Putamen (tissue), 1 donor: ENCODE data around the gene USP10.

Source experiments
- DNase-seq: peaks from one replicate; pipeline ENCODE4 v3.0.0-alpha.2; 2016; ENCODE audit warnings: low spot score

The USP10 gene, protein sequence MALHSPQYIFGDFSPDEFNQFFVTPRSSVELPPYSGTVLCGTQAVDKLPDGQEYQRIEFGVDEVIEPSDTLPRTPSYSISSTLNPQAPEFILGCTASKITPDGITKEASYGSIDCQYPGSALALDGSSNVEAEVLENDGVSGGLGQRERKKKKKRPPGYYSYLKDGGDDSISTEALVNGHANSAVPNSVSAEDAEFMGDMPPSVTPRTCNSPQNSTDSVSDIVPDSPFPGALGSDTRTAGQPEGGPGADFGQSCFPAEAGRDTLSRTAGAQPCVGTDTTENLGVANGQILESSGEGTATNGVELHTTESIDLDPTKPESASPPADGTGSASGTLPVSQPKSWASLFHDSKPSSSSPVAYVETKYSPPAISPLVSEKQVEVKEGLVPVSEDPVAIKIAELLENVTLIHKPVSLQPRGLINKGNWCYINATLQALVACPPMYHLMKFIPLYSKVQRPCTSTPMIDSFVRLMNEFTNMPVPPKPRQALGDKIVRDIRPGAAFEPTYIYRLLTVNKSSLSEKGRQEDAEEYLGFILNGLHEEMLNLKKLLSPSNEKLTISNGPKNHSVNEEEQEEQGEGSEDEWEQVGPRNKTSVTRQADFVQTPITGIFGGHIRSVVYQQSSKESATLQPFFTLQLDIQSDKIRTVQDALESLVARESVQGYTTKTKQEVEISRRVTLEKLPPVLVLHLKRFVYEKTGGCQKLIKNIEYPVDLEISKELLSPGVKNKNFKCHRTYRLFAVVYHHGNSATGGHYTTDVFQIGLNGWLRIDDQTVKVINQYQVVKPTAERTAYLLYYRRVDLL

DNA sequence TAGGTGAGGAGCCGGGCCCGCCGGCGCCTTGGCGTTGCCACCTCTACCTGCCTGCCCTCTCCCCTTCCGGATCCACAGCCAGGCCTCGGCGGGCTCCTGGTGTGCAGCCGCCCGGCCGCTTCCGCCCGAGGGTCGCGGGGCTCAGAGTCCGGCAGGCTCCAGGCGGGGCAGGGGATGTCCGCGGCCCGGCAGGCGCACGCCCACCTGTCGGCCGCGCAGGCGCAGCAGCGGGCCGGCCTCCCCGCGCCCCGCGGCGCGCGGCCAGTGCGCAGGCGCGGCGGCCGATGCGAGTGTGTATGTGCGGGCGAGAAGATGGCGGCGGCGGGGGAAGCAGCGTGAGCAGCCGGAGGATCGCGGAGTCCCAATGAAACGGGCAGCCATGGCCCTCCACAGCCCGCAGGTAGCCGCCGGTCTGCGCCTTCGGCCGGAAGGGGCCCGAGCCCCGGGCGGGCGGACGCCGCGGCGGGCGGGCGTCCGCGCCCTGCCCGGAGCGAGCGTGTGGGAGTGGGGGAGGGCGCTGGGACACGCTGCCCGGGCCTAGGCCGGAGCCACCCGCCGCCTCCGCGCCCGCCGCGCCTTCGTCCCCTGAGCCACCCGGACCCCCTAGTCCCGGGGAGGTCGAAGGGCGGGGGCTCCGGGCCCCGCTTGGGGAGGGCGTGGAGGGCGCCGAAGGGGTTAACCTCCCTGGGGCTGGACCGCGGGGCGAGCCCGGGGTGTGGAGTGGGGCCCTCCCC is at the start of gene USP10:
TSS of gene USP10 (plus strand) at position 289 of the 734 bp plus-strand sequence. CDS start at position 380, 91 bp downstream.
- DNase-seq: peak; percentile 70

DNA sequence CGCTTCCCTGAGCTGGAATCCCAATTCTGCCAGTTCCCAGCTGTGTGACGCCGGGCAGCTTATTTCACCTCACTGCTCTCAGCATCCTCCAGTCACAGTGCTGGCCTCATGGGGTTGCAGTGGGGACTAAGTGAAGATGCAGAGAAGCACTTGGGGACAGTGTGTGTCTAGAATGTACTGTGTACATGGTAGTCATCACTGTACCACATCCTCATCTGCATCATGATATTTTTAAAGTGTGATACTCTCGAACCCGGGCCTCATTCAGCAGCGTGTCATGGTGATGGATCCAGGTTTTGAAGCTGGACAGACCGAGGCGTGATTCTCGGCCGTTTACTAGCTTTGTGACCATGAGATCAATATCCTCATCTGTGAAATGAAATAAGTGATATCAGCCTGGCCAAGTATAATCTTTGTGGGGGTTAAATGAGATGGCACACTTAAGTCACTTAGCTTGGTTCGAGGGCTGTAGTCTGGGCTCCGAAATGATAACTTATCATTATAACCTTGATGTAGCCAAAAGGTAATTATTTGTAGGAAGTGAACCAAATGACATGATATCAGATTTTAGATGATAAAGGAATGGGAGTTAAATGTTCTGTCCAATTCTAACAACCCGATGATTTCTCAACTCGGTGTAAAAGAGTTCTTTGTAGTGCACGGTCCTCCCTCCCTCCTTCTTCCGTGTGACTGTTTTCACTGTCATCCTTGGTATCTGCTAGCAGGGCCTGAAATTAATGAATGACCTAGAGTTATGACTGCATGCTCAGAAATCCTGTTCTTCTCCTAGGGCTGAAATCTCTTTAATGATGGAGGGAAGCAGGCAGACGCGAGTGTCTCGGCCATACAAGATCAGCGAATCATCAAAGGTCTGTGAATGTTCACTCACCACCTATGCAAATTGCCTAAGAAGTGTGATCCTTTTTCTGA is 49.5 kb upstream of the USP10 start:
- no peak for DNase-seq

DNA sequence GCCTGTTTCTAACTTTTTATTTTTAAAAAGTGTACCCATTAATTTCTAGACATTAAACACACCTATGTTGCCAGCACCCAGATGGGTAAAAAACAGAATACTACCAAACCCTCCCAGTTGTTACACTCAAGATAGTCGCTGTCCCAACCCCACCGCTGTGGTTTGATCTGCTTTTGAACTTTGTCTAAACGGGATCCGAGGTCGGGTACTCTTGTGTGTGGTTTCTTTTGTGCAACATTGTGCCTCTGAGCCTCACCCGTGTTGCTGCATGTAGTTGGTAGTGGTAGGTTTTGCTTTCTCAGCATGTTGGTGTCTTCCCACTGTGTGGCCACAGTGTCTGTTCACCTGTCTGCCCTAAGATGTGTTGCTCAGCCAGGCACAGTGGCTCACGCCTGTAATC is 47.2 kb upstream of the USP10 start:
- no peak for DNase-seq

DNA sequence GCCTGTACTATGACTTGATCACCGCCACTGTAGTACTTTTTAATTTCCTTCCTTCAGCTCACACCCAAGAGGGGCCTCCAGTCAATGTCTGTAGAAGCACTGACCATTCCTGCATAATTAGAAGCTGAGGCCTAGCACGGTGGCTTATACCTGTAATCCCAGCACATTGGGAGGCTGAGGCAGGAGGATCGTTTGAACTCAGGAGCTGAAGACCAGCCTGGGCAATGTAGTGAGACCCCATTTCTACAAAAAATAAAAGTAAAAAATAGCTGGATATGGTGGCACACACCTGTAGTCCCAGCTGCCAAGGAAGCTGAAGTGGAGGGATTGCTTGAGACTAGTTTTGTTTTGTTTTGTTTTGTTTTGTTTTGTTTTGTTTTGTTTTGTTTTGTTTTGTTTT is 45.6 kb upstream of the USP10 start:
- DNase-seq: no peak

DNA sequence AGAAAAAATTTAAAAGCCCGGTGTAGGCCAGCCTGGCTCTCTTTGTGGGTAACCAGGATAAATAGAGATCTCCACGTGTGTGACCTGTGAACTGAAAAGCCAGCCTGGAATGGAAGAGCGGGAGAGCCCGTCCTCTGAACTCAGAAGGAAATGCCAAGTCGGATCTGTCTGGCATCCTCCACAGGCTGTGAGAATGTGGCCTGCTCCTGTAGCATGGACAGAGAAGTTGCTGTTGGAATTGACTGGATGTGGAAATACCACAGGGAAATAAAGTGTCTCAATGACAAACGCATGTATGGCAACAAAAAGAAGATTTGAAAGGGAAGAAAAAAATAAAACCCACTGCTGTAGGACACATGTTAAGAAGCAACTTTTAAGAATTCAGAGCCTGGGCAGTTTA is 44.8 kb upstream of the USP10 start:
- DNase-seq: no peak

DNA sequence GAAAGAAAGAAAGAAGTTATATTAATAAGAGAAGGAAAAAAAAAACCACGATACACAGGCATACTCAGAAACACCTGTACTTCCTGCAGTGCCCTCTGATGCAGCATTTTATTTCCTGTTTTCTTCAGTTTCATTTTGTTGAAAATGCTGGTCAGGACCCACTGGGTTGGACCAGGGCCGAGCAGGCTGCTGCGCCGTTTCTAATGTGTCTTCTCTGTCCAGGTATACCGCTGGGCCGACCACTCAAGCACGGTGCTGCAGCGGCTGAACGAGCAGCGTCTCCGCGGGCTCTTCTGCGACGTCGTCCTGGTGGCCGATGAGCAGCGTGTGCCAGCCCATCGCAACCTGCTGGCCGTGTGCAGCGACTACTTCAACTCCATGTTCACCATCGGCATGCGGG is 43.2 kb upstream of the USP10 start:
- DNase-seq: no peak

DNA sequence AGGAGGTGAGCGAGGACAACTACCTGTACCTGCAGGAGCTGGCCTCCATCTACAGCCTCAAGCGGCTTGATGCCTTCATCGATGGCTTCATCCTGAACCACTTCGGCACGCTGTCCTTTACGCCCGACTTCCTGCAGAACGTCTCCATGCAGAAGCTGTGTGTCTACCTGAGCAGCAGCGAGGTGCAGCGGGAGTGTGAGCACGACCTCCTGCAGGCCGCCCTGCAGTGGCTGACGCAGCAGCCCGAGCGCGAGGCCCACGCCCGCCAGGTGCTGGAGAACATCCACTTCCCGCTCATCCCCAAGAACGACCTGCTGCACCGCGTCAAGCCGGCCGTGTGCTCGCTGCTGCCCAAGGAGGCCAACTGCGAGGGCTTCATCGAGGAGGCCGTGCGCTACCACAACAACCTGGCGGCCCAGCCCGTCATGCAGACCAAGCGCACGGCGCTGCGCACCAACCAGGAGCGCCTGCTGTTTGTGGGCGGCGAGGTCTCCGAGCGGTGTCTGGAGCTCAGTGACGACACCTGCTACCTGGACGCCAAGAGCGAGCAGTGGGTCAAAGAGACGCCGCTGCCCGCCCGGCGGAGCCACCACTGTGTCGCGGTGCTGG is 42.5 kb upstream of the USP10 start:
- DNase-seq: no peak

DNA sequence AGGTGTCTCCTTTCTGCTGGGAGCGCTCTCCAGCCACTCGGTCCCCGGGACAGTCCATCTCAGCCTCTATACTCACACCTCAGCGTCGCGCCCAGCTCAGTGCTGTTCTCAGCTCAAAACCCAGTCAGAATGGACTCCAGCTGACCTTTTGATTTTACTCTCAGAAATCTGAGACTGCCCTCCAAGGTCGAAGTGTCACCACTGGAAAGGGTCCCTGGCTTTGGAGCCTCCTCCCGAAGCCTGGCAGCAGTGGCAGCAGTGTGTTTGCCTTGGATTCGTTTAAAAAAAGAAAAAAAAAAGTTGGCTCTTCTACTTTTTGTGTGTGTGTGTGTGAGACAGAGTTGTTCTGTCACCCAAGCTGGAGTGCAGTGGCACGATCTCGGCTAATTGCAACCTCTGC is 41.1 kb upstream of the USP10 start:
- no peak for DNase-seq

DNA sequence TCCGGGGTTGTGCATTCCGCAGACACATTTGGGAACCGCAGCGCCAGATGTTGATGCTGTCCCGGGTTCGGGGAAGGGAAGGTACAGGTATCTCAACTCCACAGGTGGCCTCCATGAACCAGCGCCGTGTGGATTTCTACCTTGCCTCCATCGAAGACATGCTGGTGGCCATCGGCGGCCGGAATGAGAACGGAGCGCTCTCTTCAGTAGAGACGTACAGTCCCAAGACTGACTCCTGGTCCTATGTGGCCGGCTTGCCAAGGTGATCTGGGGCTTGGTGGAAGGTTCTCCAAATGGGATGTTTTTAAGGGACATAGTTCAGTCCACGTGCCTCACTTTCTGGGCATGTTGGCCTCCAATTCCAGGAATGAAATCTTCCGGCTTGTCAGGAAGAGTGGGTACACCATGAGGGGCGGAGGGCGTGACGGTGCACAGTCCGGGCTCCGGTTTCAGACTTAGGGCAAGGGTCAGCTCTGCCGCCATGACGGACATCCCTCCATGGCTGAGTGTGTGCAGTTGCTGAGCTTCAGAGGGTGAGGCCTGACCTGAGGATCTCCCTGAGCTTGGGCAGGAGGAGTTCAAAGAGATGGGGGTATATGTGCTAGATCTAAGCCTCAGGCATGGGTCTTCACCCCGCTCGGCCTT is 40.0 kb upstream of the USP10 start:
- DNase-seq: no peak

DNA sequence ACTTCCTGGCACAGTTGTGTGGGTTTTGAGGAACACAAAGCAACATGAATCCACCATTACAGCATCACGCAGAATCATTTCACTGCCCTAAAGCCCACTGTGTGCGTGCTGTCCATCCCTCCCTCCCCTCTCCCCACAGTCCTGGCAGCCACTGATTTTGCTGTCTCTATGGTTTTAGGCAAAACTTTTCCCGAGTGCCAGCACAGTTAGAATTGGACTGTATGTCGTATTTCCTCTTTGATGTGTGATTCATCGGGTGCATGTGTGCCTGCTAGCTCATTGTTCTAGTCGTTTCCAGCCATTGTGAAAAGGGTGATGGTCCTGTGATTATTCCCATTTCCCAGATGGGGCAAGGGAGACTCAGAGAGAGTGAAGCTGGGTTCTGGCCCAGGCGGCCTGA is 38.8 kb upstream of the USP10 start:
- no peak for DNase-seq

DNA sequence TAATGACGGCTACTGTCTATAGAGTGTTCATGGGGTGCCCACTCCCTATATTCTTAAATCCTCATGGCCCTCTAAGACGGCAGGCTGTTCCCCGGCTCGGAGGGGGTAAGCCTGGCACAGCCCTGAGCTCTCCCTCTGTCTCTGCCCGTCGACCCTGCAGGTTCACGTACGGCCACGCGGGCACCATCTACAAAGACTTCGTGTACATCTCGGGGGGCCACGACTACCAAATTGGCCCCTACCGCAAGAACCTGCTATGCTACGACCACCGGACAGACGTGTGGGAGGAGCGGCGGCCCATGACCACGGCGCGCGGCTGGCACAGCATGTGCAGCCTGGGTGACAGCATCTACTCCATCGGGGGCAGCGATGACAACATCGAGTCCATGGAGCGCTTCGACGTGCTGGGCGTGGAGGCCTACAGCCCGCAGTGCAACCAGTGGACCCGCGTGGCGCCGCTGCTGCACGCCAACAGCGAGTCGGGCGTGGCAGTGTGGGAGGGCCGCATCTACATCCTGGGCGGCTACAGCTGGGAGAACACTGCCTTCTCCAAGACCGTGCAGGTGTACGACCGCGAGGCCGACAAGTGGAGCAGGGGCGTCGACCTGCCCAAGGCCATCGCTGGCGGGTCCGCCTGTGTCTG is 38.3 kb upstream of the USP10 start:
- no peak for DNase-seq

DNA sequence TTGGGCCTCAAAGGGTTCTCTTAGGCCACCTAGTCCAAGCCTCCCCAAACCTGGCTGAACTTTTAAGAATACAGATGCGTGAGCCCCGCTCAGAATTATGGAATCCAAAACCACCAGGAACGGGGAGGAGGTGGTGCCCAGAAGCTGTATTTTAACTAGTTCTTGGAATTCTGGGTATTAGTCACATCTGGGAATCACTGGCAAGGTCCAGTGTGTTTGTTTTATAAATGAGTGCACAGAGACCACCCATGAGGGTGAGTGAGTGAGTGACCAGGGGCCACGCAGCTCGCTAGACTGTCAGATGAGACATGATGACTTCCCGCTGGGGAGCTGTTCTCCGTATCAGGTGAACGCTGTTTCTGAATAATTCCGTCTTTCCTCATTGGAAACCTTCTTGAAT is 37.3 kb upstream of the USP10 start:
- DNase-seq: no peak

DNA sequence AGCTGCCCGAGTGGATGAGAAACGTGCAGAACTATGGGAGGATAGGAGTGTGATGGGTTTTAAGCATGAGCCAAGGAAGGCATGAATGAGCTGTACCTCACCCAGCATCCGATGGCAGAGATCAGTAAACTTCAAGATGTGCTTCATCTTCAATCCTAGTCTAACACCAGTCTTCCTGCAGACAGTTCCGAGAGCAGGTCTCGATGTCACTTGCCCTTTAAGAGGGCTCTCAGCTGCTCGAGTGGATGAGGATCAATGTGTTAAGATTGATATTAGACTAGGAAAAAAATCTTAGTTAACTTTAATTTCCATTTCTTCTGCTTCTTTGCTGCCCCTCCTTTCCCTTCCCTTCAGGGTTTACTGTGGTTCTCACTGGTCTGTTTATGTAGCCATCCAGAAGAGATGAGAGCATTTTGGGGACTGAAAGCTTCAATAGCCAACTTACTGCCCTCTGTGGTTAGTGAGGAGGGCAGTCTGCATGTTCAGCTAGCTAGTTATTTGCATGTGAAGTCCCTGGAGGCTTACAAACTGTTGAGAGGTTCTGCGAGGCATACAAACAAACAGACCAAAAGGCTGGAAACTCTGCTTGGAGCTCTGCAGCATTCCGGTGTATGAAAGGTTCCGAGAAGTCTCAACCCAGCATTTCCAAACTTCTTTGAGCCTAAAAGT is 36.2 kb upstream of the USP10 start:
- DNase-seq: no peak

DNA sequence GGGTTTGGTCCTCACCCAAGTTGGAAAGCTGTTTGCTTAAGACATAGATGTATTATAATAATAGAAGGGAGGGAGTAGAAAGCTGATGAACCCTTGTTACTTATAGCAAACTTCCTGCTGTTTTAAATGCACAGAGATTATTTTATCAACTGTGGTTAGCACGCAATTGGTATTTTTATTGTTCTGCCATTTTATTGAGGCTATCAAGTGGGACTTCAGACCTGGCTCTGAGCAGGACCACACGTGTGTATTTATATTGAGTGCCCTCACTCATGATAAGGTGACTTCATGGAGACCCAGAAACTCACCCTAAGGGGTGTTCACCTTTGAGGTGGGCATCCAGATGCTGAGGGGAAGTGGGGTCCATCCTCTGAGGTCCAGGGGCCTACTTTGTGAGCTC is 34.4 kb upstream of the USP10 start:
- no peak for DNase-seq

DNA sequence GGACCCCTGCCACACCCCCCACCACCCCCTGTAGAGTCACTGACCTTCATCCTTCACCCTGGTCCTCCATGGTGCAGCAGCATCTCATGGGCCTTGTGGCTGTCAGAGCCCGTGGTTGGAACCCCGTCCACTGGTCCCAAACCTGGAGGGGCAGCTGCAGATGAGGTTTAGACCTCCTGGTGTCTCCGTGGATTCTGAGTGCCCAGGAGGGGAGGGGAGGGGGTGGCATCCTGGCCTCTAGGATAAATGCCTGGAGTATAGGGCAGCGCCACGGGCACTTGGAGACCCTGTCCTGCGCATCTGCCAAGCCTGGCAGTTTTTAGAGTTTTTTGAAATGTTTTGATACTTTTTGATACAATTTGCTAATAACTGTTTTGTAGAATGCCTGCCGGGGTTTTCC is 34.0 kb upstream of the USP10 start:
- no peak for DNase-seq

DNA sequence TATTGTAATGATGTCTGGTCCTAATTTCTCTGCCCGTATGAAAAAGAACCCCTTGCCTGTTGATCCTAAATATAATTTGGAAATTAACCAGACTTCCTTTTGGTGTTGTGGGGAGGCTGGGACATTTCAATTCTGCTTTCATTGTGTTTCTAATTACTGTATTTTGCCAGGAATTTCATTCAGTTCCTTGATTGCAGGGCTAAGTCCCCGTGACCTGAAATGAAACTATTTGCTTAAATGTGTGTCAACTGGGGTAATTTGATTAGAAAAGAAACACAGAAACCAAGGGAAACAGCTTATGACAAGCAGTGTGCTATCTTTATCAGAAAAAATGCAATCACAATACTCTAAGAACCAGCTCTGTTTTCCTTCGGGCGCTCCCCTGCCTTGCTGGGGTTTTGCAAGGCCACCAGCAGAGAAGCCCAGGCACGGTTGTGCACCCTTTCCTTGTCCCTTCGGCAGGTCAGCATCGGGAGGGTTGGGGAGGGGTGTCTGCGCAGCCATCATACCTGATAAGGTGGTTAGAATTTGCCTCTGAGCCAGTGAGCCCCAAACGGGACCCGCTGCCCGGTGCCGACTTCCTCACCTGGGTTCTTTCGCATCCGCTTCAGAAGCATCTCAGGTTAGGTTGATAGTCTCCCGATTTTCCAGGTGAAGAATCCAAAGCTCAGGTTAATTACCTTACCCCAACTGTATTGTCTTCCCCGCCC is 32.0 kb upstream of the USP10 start:
- no peak for DNase-seq

DNA sequence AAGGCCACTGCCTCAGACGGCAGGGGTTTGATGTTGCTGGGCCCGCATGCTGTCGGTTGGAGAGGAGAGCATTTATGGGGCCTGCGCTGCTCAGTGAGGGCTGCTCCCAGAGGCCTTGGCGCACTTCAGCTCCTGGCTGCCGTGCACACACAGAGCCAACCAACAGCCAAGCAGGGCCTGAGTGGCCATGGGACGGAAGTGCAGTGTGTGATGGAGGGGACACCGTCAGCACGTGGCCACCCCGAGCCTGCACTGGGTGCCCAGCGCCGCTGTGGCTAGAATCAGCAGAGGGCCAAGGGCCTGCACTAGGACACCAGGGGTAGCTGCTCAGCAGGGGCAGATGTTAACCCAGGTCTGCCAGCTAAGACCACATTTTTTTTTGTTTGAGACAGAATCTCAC is 29.7 kb upstream of the USP10 start:
- DNase-seq: no peak

DNA sequence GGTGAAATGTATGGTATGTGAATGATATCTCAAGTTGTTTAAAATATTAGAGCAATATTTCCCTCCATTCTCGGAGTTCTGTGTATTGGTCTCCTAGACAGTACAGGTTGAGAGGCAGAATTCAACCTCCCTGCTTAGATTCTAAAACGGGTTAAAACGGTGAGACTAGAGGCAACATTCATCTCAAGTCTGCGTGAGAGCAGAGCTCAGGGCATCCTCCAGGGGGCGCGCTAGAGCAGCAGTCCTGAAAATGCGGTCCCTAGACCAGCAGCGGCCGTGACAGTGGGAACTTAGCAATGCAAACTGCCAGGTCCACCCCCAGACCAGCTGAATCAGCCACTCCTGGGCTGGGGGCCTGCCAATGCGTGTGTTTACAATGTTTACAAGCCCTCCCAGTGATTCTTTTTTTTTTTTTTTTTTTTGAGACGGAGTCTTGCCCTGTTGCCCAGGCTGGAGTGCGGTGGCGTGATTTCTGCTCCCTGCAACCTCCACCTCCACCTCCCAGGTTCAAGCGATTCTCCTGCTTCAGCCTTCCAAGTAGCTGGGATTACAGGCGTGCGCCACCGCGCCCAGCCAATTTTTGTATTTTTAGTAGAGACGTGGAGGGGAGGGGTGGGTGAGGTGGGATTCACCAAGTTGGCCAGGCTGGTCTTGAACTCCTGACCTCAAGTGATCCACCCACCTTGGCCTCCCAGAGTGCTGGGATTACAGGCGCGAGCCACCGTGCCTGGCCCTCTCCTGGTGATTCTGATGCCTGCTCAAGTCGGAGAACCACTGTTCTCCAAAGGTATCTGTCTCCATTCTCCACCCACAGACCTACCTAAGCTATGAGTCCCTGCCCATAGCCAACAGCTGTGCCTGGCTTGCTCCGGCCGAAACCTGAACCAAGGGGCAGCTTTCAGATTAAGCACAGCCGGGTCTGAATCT is 27.3 kb upstream of the USP10 start:
- peak; percentile 39 for DNase-seq
